ENCODE measurements around the gene GRK4.
"Not testable (repeated sequence)": the region's sequence is repeated elsewhere in the genome, so short reads cannot be mapped to it uniquely, and the experiment has no call there.

The GRK4 gene

DNA sequence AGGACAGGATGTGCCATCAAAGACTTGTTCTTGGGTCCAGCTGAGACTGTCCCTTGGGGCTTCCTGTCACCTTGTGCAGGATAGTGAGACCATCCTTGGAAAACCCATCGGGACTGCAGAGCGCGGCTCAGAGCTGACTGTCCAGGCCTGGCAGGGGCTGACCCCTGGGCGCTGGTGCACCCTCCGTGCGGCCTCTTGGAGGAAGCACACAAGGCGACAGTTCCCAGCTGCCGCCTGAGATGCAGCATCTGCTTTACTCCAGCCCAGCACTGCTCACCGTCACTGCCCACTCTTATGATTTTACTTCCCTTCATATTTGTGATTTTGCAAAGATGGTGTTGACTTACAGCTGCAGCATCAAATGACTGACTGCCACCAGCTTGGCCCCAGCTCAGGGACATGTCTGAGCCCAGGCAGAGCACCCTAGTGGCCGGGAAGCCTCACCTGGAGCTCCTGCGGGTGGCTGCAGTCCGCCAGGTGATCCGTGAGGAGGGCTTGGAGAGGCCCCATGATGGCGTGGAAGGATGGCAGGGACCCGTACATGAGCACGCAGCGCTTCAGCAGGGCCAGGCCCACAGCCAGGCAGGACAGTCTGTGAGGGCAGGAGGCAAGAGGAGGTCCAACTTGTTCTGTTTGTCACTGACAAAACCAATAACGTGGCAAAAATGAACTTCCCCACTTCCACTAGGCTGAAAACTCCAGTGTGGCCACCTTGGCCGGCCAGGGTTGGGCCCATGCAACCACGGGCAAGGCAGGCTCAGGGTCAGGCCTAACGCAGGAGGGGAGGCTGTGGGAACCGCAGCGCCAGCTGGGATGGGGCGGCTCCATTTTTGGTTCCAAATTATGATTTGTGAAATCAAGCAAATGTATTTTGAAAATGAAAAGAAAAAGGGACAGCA is 22.0 kb upstream of the GRK4 start:
- no peak for DNase-seq (ENCODE audit: low read depth)

GRCh38 chr4:2942037-2942531 is 21.3 kb upstream of the GRK4 start:
- DNase-seq (ENCODE audit: low read depth): no peak

DNA sequence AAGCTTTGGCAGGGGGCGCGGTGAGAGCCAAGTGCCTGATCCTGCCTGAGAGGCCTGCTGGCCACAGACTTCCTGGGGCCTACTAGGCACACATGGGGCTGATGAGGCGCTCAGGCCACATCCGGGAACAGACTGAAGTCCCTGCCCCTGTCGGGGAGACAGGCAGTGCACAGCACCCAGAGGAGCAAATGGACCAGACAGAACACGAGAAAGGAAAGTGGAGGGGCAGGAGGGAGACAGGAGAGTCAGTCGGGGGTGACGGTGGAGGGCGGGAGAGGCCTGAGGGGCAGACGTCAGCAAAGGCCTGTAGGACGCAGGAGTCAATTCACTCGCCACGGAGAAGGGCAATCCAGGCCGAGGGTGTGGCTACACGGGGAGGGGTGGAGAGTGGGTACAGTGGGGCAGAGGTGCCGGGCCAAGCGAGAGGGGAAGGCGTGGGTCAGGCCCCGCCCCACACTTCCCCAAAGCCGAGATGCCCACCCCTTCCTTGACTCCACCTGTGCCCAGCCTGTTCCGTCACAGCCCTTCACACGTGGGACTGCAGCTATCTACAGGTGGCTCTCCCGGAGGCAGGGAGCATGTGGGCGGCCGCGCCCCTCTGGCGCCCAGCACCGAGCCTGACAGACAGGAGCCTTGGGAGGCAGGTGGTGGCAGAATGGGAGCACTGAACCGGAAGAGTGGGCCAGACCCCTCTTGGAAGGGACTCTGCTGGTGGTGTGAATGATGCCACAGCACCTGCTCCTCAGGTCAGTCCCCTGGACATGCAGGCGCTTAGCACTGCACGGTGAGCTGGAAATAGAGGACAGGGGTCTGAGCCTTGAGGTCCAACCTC is 20.6 kb upstream of the GRK4 start:
- no peak for DNase-seq (ENCODE audit: low read depth)

DNA sequence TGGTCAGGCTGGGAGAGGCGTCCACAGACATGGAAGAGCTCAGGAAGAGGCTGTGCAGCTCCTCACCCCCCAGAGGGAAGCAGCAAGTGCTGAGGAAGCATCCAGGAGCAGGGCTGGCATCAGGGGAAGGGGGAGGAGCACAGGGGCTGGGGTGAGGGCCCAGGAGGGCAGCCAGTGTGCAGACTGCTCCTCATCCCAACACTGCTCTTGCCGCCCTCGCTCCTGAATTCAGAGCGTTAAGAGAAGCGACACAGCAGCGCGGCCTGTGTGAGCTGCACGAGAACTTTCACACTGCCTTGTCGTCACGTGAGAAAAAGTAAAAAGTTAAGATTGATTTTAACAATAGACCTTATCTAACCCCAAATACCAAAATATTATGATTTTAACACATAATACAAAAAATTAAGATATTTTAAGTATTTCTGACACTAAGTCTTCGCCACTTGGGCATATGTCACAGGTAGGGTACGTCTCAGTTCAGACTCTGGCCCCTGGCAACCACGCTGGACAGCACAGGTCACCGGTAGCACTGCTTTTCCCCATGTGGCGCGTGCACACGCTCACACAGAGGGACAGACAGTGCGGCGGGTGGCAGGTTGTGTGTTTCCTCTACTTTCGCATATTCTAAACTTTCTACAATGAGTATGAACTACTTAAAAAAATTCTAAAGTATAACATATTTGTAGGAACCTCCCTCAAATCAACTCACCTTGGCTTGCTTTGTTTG is 19.8 kb upstream of the GRK4 start:
- DNase-seq (ENCODE audit: low read depth): no peak

- no peak for DNase-seq (ENCODE audit: low read depth)
Measured at GRCh38 chr4:2944091-2944482, 19.3 kb upstream of the GRK4 start.

- no peak for DNase-seq (ENCODE audit: low read depth)
Measured at GRCh38 chr4:2944586-2945526, 18.5 kb upstream of the GRK4 start.

DNA sequence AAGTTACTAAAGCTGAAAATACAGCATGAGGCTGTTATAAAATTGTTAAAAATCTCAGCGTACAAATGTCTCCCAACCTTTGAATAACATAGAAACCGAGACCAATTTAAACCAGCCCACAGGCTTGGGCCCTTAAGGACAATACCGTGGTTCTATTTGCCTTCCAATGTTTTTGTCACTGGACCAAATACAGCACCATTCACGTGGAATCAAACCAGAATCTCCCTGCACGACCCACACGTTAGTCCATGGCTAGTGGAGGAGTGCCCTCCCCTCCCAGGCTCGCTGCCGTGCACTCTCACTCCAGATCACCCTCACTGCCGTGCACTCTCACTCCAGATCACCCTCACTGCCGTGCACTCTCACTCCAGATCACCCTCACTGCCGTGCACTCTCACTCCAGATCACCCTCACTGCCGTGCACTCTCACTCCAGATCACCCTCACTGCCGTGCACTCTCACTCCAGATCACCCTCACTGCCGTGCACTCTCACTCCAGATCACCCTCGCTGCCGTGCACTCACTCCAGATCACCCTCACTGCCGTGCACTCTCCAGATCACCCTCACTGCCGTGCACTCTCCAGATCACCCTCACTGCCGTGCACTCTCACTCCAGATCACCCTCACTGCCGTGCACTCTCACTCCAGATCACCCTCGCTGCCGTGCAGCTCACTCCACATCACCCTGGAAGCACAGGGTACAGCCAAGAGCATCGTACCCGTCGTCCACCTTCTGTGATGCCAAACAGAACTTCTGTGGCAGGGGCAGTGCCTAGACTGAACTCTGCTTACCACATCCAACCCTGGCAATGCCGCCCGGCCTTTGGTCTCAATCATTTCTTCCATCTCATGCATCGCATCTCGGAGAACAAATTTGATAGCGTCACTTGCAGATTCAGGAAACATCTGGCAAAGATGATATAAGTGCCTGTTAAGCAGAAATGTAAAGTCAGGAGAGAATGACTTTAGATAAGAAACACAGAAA is 17.5 kb upstream of the GRK4 start:
- not testable (repeated sequence) for DNase-seq (ENCODE audit: low read depth)

GRCh38 chr4:2946812-2947600 is 16.4 kb upstream of the GRK4 start:
- no peak for DNase-seq (ENCODE audit: low read depth)

DNA sequence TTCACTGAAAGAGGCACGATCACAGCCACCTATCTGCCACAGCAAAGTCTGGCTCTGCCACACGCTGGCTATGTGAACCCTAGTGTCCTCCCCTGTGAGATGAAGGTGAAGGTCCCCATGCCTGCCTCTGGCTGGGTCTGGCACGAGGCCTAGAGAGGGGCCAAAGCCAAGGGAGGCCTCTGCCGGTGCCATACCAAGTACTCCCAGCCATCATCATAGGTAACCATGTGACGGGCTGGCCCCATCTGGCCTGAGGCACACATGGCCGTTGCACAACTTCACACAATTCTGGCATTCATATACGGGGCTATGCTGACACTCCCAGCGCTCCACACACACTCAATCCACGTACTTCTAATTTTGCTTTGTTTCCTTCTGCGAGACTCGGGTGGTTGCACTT is 15.4 kb upstream of the GRK4 start:
- no peak for DNase-seq (ENCODE audit: low read depth)

DNA sequence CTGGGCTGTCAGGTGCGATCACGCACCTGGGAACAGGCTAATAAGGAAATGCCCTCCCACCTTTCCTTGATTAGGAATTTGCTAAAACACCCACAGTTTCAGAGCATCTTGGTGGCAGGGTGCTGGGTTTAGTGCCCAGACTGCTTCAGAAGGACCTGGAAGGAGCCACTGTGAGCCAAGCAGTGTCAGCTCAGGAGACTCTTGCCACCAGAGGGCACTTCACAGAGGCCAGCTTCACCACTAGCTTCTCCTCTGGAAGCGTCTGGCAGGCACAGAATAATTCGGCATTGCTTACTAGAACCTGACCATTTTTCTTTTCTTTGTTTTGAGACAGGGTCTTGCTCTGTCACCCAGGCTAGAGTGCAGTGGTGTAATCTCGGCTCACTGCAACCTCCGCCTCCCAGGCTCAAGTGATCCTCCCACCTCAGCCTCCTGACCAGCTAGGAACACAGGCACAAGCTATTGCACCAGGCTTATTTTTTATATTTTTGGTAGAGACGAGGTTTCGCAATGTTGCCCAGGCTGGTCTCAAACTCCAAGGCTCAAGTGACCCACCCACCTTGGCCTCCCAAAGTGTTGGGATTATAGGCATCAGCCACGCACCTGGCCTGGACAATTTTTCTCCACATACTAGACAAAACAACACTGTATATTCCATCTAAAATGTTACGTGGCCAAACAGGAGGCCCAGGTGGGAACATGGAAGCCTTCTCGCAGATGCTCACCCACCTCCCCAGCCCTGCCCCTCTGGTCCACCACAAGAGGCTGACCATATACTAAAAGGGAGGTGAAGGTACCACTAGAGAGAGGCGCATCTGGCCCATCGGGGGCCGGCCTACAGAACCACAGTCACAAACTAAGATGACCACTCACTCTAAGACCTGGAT is 14.2 kb upstream of the GRK4 start:
- DNase-seq (ENCODE audit: low read depth): no peak

DNA sequence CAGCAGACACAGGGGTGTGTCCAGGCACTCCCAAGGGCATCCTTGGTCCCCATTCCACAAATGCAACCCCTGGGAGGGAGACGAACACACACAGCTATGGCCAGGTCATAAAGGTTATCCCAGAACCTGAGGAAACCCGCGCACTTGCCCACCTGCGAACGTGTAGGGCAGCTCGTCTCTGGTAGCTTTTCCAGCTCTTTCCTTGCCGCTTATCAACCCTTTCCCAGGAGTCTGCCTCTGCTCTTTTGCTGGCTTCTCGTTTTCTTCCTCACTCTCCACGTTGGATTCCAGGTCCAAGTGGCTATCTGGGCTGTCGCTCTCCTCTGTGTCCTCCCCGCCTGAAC is 13.6 kb upstream of the GRK4 start:
- DNase-seq (ENCODE audit: low read depth): no peak

DNA sequence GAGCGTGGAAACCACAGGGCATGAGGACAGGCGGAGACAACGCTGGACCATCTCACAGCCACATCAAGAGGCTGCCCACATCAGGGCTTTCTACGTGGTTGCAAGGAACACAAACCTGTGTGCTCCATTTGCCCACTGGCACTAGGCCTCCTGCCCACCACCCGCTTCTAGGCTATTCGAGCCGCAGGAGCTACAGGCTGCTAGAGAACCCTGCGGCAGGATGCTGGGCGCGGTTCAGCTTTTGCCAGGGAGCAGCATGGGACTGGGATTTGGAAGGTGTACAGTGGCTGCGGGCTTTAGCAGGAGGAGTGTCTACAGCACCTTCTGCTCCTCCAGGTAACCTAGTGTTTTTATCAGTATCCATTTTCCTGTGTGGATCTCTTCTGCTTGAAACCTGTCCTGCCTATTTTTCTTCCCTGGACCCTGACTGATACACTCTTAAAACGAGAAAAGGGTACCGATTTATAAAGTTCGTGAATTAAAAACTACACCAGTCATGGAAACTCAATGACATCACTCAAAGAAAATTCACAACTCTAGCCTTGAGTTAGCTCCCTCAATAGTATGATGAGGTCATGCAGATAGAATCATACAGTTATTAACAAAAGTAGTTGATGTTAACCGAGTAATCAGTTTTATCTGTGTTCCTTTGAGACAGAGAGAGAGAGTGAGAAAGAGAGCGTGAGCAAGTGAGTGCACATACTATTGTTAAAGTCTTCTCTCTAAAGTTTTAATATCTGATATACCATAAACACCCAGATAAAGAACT is 13.0 kb upstream of the GRK4 start:
- DNase-seq (ENCODE audit: low read depth): no peak

GRCh38 chr4:2953496-2953895 is 9.9 kb upstream of the GRK4 start:
- no peak for DNase-seq (ENCODE audit: low read depth)

DNA sequence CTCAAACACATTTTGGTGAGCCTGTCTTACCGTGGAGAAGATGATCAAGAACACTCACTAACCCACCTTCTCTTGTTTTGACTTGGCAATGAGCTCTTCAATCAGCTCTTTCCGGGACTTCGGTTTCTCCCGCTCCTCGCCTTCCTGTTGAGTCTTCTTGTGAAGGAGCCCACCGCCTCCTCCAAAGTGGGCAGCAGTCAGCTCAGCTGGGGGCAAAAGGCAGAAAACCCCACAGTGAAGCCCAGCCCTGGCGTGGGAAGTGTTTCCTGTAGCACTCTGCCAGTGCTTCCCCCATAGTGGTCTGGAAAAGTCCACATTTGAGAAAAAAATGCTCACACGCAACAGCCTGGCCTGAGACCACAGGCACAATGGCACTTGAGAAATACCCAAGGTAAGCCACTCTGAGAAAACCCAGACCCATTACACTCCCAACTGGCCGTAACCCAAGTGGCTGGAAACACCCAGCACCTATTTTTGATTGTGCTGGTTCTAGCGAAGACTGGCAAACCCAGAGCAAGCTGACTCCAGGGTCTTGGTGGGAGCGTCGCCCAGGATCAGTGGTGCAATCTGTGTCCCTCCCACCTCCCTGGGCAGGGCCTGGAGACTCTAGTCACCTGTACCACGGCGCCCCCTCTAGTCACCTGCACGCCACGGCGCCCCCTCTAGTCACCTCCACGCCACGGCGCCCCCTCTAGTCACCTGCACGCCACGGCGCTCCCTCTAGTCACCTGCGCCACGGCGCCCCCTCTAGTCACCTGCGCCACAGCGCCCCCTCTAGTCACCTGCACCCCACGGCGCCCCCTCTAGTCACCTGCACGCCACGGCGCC is 8.8 kb upstream of the GRK4 start:
- DNase-seq (ENCODE audit: low read depth): no peak

DNA sequence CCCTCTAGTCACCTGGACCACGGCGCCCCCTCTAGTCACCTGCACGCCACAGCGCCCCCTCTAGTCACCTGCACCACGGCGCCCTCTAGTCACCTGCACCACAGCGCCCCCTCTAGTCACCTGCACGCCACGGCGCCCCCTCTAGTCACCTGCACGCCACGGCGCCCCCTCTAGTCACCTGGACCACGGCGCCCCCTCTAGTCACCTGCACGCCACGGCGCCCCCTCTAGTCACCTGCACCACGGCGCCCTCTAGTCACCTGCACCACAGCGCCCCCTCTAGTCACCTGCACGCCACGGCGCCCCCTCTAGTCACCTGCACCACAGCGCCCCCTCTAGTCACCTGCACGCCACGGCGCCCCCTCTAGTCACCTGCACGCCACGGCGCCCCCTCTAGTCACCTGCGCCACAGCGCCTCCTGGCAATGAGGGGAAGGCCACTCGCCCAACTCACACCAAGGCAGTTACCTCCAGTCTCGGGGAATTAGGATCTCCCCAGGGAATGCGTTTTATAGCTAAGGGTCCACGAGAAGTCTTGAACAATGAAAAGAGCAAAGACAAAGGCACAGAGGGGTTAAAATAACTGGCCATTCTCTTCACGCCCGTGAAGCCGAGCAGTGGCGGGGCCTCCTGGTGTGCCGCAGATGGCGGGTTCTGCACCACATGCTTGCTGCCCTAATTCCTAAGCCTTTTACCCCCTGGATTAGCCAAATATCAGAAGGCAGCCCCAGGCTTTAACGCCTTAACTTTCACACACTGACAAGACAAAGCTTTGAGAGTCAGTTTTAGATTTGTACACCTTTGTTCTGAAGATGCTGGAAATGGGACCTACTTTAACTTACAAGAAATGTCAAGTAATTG is 8.0 kb upstream of the GRK4 start:
- DNase-seq (ENCODE audit: low read depth): not testable (repeated sequence)

GRCh38 chr4:2958446-2958845 is 4.9 kb upstream of the GRK4 start:
- no peak for DNase-seq (ENCODE audit: low read depth)
